Fibroblast of lung (primary cell): ENCODE results near the gene DNASE1. TPM values are rescaled to one million over a fixed set of nuclear protein-coding genes. Genes with fewer than 3 reads are reported as not detected.
"Not testable (repeated sequence)": the region's sequence is repeated elsewhere in the genome, so short reads cannot be mapped to it uniquely, and the experiment has no call there.

Source experiments
- DNase-seq, 2 donors: peaks; one replicate each; pipeline versions ENCODE4 v3.0.0 to v3.0.0-alpha.2; 2010; ENCODE audit warnings: low read depth in 2 of 2
- H2AFZ ChIP-seq: 2 replicates; pipeline ENCODE4 v1.5.1; 2012; ENCODE audit warnings: low read length, control low read depth, inconsistent platforms
- H3K27ac ChIP-seq: 2 replicates; pipeline ENCODE4 v1.5.1; 2011; ENCODE audit warnings: low read length, control low read depth; ENCODE audit not compliant: insufficient read depth
- H3K27me3 ChIP-seq: 2 replicates; pipeline ENCODE4 v1.5.1; 2011; ENCODE audit warnings: mild to moderate bottlenecking, low read length; ENCODE audit not compliant: control insufficient read depth, insufficient read depth
- H3K36me3 ChIP-seq: 2 replicates; pipeline ENCODE4 v1.5.1; 2011; ENCODE audit warnings: low read length; ENCODE audit not compliant: control insufficient read depth, insufficient read depth
- H3K4me1 ChIP-seq: 2 replicates; pipeline ENCODE4 v1.5.1; 2011; ENCODE audit warnings: low read length; ENCODE audit not compliant: control insufficient read depth, insufficient read depth; ENCODE audit errors: extremely low read depth
- H3K4me2 ChIP-seq: 2 replicates; pipeline ENCODE4 v1.5.1; 2011; ENCODE audit warnings: low read length, control low read depth; ENCODE audit not compliant: insufficient read depth; ENCODE audit errors: extremely low read depth
- H3K4me3 ChIP-seq, 4 experiments: fragments of 200-600 bp in 1 of 4; sonication (generic) in 1 of 4; replicated peaks in 1 of 4; 2 replicates each; pipeline ENCODE4 v1.5.1; 2011 to 2016; ENCODE audit warnings: low read length in 4 of 4, low read depth in 3 of 4, mild to moderate bottlenecking in 3 of 4, control low read depth in 2 of 4, inconsistent platforms in 1 of 4, mixed read lengths in 1 of 4; ENCODE audit not compliant: insufficient read depth in 1 of 4; ENCODE audit errors: control extremely low read depth in 1 of 4
- H3K79me2 ChIP-seq: 2 replicates; pipeline ENCODE4 v1.5.1; 2012; ENCODE audit warnings: mild to moderate bottlenecking, low read length, inconsistent platforms; ENCODE audit not compliant: control insufficient read depth, insufficient read depth
- H3K9ac ChIP-seq: 2 replicates; pipeline ENCODE4 v1.5.1; 2011; ENCODE audit warnings: mild to moderate bottlenecking, low read length, control low read depth; ENCODE audit not compliant: insufficient read depth
- H3K9me3 ChIP-seq: 2 replicates; pipeline ENCODE4 v1.5.1; 2012; ENCODE audit warnings: low read depth, low read length; ENCODE audit not compliant: control insufficient read depth, insufficient read depth
- H4K20me1 ChIP-seq: 2 replicates; pipeline ENCODE4 v1.5.1; 2011; ENCODE audit warnings: low read length; ENCODE audit not compliant: control insufficient read depth, insufficient read depth; ENCODE audit errors: extremely low read depth
- EZH2 ChIP-seq: IDR thresholded peaks from 2 replicates; pipeline ENCODE4 v1.5.1; 2012; ENCODE audit warnings: low read length, control low read depth, mild to moderate bottlenecking; ENCODE audit errors: missing control alignments
- polyA plus RNA-seq, 2 donors: library from polyadenylated mRNA; depleted of rRNA in 1 of 2; stranded (reverse) in 1 of 2; unstranded in 1 of 2; fragments of >200 nt; gene quantifications; 2 replicates each; pipeline ENCODE4 v1.2.1, GENCODE V29; 2011 to 2012; ENCODE audit warnings: missing spikeins in 1 of 2
- total RNA-seq: library from RNA; depleted of rRNA; stranded (reverse); fragments of >200 nt; gene quantifications from 2 replicates; pipeline ENCODE4 v1.2.1, GENCODE V29; 2014
- TF ChIP-seq, protein P1 (sequence below), 2 donors: IDR thresholded peaks in 1 of 2; conservative IDR thresholded peaks in 1 of 2; 1 replicate in 1 of 2; 2 replicates in 1 of 2; pipeline ENCODE4 v1.5.1; 2011 to 2012; ENCODE audit warnings: low read length in 2 of 2, control low read depth in 1 of 2, inconsistent platforms in 1 of 2, low read depth in 1 of 2, mild to moderate bottlenecking in 1 of 2

DNASE1 gene
- total and polyA plus RNA-seq, 2 donors (not counting 1 experiment from before 2014, with no cell fraction given), result 2.9 to 29.1 TPM

GRCh38 chr16:3607634-3608033 is 46.9 kb upstream of the DNASE1 start:
- H3K4me1 ChIP-seq, result no peaks in the 10 kb centered on the region
- H3K9ac ChIP-seq, result no peak overlapping the region
- DNase-seq, result no peak
- peaks cover 2% of the 10 kb centered on the region for H3K36me3 ChIP-seq
- no peak overlapping the region for H3K4me2 ChIP-seq
- H3K9me3 ChIP-seq, result no peaks in the 10 kb centered on the region
- no peaks in the 10 kb centered on the region for H3K27me3 ChIP-seq
- TF ChIP-seq, protein P1, sequence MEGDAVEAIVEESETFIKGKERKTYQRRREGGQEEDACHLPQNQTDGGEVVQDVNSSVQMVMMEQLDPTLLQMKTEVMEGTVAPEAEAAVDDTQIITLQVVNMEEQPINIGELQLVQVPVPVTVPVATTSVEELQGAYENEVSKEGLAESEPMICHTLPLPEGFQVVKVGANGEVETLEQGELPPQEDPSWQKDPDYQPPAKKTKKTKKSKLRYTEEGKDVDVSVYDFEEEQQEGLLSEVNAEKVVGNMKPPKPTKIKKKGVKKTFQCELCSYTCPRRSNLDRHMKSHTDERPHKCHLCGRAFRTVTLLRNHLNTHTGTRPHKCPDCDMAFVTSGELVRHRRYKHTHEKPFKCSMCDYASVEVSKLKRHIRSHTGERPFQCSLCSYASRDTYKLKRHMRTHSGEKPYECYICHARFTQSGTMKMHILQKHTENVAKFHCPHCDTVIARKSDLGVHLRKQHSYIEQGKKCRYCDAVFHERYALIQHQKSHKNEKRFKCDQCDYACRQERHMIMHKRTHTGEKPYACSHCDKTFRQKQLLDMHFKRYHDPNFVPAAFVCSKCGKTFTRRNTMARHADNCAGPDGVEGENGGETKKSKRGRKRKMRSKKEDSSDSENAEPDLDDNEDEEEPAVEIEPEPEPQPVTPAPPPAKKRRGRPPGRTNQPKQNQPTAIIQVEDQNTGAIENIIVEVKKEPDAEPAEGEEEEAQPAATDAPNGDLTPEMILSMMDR (conservative IDR thresholded peaks at IDR 0.05 in 1 of 2, IDR thresholded peaks at IDR 0.05 in 1 of 2; ENCODE audit: low read depth in 1 of 2, low read length in 2 of 2), result no peak
- no peak for TF ChIP-seq EZH2
- H2AFZ ChIP-seq, result no peak overlapping the region
- H3K4me3 ChIP-seq, result no peak overlapping the region
- H4K20me1 ChIP-seq, result no peaks in the 10 kb centered on the region
- H3K27ac ChIP-seq, result no peak overlapping the region
- H3K79me2 ChIP-seq, result peaks cover 9% of the 10 kb centered on the region

DNA sequence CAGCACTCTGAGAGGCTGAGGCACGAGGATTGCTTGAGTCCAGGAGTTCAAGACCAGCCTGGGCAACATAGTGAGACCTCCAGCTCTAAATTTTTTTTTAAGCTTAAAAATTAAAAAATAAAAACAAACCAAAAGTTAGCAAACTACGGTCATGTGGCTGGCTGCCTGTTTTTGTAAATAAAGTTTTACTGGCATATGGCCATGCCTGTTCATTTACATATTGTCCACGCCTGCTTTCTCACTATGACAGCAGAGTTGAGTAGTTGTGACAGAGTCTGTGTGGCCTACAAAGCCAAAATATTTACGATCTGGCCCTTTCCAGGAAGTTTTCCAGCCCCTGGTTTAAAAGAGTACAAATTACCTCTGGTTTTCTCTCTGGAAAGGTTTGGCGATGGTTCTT is 46.4 kb upstream of the DNASE1 start:
- peaks cover 13% of the 10 kb centered on the region for H3K79me2 ChIP-seq
- H4K20me1 ChIP-seq, result no peaks in the 10 kb centered on the region
- H3K9ac ChIP-seq, result no peak overlapping the region
- no peaks in the 10 kb centered on the region for H3K9me3 ChIP-seq
- no peaks in the 10 kb centered on the region for H3K36me3 ChIP-seq
- no peaks in the 10 kb centered on the region for H3K27me3 ChIP-seq
- H2AFZ ChIP-seq, result no peak overlapping the region
- H3K4me3 ChIP-seq, result no peak overlapping the region
- no peak overlapping the region for H3K27ac ChIP-seq
- TF ChIP-seq, protein P1 (conservative IDR thresholded peaks at IDR 0.05 in 1 of 2, IDR thresholded peaks at IDR 0.05 in 1 of 2; ENCODE audit: low read depth in 1 of 2, low read length in 2 of 2), result no peak
- TF ChIP-seq EZH2, result no peak
- H3K4me2 ChIP-seq, result no peak overlapping the region
- no peaks in the 10 kb centered on the region for H3K4me1 ChIP-seq
- no peak for DNase-seq

DNA sequence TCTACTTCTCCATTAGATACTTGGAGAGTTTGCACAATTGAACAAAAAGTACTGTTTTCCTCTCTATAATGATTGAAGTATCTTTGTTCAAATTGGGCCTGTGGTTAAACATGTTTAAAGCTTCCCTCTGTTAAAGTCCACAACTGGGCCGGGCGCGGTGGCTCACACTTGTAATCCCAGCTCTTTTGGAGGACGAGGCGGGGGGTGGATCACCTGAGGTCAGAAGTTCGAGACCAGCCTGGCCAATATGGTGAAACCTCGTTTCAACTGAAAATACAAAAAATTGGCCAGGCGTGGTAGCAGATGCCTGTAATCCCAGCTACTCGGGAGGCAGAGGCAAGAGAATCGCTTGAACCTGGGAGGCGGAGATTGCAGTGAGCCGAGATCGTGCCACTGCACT is 45.5 kb upstream of the DNASE1 start:
- H3K79me2 ChIP-seq, result peaks cover 19% of the 10 kb centered on the region
- H3K27me3 ChIP-seq, DNase-seq, H3K27ac ChIP-seq, H3K4me2 ChIP-seq, H3K4me3 ChIP-seq, H4K20me1 ChIP-seq, H3K4me1 ChIP-seq, H2AFZ ChIP-seq, H3K9me3 ChIP-seq, H3K9ac ChIP-seq, H3K36me3 ChIP-seq: not testable (repeated sequence)
